Mucosa of rectum (tissue), 2 donors: ENCODE data around the gene GNB5.

Experiments used
- H3K27ac ChIP-seq, 2 donors: one replicate each; pipeline ENCODE4 v1.7.0; 2013; ENCODE audit warnings: inconsistent platforms in 2 of 2, low read depth in 2 of 2, low read length in 2 of 2
- H3K27me3 ChIP-seq, 2 donors: one replicate each; pipeline ENCODE4 v1.7.0; 2013; ENCODE audit warnings: low read length in 2 of 2; ENCODE audit not compliant: control insufficient read depth in 2 of 2, insufficient read depth in 2 of 2
- H3K36me3 ChIP-seq, 2 donors: one replicate each; pipeline ENCODE4 v1.7.0; 2013; ENCODE audit warnings: low read length in 2 of 2; ENCODE audit not compliant: control insufficient read depth in 2 of 2, insufficient read depth in 2 of 2
- H3K4me1 ChIP-seq, 2 donors: one replicate each; pipeline ENCODE4 v1.7.0; 2013; ENCODE audit warnings: low read length in 2 of 2, mild to moderate bottlenecking in 1 of 2; ENCODE audit not compliant: control insufficient read depth in 2 of 2, insufficient read depth in 2 of 2
- H3K4me3 ChIP-seq, 2 donors: one replicate each; pipeline ENCODE4 v1.7.0; 2013; ENCODE audit warnings: low read length in 2 of 2
- H3K9ac ChIP-seq, 2 donors: one replicate each; pipeline ENCODE4 v1.7.0; 2013; ENCODE audit warnings: low read length in 2 of 2, low read depth in 1 of 2, mild to moderate bottlenecking in 1 of 2
- H3K9me3 ChIP-seq, 2 donors: one replicate each; pipeline ENCODE4 v1.7.0; 2013; ENCODE audit warnings: low read length in 2 of 2; ENCODE audit not compliant: control insufficient read depth in 2 of 2
- donor health status: healthy.
- donor health status: Normal muscosa, but diverticular disease.

The GNB5 gene

GRCh38 chr15:52068004-52068615 lies 123.1 kb downstream of the GNB5 start:
- peaks cover 40 to 54% of the 10 kb centered on the region in 2 donors for H3K4me1 ChIP-seq
- H3K4me3 ChIP-seq = no peak overlapping the region
- H3K36me3 ChIP-seq = peaks cover 9 to 10% of the 10 kb centered on the region in 2 donors
- no peaks in the 10 kb centered on the region for H3K27me3 ChIP-seq
- H3K27ac ChIP-seq = peak overlapping the region; percentile 60 to 62
- no peak overlapping the region for H3K9ac ChIP-seq
- H3K9me3 ChIP-seq = no peaks in the 10 kb centered on the region

DNA sequence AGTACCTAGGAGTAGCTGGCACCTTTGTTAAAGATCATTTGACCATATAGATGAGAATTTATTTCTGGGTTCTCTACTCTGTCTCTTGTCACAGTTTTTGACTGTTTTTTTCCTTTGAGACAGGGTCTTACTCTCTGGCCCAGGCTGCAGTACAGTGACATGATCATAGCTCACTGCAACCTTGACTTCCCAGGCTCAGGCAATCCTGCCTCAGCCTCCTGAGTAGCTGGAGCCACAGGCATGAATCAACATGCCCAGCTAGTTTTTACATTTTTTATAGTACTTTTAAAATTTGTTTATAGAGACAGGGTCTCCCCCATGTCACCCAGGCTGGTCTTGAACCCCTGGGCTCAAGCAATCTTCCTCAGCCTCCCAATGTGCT lies 123.7 kb downstream of the GNB5 start:
- no peak overlapping the region for H3K4me3 ChIP-seq
- H3K4me1 ChIP-seq = peaks cover 40 to 54% of the 10 kb centered on the region in 2 donors
- peaks cover 9 to 14% of the 10 kb centered on the region in 2 donors for H3K36me3 ChIP-seq
- H3K27ac ChIP-seq = peak overlapping the region; percentile 60 to 62
- no peak overlapping the region for H3K9ac ChIP-seq
- H3K9me3 ChIP-seq = no peaks in the 10 kb centered on the region
- H3K27me3 ChIP-seq = no peaks in the 10 kb centered on the region

GRCh38 chr15:52066842-52067544 lies 124.2 kb downstream of the GNB5 start:
- Histone ChIP-seq H3K4me1 (peaks cover 37 to 49% of the 10 kb centered on the region in 2 donors), H3K9me3 (no peaks in the 10 kb centered on the region), H3K4me3 (no peak overlapping the region), H3K27ac (peak overlapping the region; percentile 60 to 62), H3K36me3 (peaks cover 14% of the 10 kb centered on the region in 2 donors), H3K27me3 (no peaks in the 10 kb centered on the region), H3K9ac (no peak overlapping the region)
